SIG-M5 treated with dmso at 0.1 percent for 504 hours (cell line): Measurements from ENCODE around the gene RASGEF1B.

Experiments
- DNase-seq: peaks from one replicate; lab custom pipeline; 2025; ENCODE audit not compliant: unreplicated experiment; lab: John Stamatoyannopoulos, UW

The RASGEF1B gene

DNA sequence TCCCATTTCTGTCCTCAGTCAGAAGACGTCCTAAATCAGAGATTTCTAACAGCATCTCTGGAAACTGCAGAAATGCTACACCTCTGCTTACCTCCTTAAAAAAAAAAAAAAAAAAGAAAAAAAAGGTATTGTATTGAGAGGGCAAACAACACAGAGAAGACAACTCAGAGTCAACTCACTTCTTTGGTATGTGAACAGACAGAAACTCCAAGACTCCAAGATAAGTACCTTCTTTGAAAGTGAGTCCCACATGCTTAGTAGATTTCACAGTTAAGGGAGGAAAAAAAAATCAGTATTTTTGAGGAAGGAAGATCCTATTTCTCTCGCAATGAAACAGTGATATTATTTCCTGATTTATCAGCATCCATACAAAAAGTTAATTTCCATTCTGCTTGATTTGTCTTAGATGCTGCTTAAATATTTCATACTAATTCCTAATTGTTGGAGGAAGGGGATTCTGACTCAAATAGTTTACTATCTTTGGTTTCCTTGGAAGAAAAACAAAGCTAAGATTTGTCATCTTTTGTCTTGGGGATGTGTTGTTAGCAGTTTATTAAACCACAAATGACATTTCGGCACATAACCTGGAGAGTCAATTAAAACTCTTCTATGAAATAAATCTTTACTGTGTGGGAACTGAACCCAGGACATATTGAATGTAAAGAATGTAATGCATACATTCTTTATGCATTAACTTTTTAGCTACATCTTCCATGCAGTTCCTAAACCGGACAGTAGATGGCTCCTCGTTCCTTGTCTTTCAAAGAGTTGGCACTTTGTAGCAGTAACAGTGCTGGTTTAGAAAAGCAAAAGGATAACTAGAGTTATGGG is 4.7 kb downstream of the RASGEF1B start:
- DNase-seq: peak; percentile 68

DNA sequence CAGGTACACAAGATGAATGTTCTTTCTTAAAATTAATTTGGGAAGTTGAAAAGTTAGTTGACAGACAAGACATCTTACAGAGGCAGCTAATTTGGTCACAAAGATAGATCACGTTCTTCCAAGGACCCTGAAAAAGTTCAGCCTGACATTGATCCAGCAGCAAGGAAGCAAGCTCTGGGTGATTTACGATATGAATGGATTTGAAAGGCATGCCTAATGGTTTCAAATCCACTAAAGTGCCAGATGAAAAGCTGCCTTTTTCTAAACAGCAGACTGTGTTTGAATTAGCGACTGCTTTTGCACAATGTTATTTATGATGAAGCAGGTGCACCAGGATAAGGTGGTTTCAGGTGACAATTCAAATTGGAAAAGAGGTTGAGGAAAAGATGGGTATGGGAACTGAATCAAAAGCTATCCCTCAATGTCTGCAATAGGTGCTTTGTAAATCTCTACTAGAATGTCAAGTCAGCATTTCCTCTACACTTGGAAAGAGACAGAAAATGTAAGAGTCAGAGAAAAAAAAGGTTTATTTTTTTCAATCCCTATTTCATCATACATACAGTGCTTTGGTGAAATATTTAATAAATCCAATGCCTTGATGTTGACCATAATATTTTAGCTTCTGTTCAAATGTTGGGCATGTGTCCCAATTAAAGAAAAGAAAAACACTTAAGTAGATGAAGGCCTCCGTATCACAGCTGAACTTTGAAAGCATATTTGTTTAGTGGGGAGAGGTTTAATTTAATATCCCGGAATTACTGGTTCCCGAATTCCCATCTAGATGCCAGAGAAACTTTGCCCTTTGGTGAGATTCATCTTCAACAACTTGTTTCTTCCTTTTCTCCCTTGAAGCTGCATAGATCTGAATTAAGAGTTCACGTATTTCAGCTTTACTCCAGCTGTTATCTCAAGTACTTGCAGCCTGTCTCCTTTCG is 6.0 kb downstream of the RASGEF1B start:
- no peak for DNase-seq

DNA sequence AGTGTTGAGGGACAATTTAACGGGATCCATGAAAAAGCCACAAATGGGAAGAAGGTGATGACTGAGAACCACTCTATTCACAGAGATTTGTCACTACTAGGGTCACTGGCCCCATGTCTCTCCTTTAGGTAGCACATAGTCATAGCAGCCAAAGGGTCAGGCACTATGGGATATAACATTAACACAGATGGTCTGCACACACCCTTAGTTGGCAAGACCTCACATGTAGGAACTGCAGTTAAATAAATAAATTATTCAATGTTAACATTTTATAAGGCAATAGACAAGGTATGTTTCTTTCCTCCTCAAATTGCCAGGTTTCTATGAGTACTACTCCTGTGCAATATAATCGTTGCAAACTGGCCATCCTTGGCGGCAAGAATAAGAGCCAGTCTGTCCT is 10.9 kb downstream of the RASGEF1B start:
- DNase-seq: no peak

DNA sequence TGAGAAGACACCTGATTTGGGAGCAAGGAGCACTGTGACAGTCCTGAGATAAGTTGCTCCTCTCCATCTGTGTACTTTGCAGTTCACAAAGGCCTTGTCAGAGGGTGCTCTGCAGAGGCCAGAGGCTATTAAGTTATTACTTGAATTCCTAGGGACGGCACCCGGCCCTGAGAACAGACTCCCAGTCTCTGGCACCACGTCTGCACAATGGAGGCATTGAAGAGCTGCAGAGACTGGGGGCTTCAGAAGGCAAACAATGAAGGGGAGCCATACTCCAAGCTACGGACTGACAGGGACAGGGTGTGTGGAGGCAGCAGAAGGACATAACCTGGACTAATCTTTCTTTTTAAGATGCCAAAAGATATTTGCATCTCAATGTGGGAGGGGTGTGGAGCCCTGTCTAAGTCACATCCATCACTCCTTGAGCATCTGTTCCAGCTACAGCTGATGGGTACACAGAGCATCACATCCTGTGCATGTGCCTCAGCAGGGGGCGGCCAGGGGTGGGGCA is 11.5 kb downstream of the RASGEF1B start:
- DNase-seq: no peak

DNA sequence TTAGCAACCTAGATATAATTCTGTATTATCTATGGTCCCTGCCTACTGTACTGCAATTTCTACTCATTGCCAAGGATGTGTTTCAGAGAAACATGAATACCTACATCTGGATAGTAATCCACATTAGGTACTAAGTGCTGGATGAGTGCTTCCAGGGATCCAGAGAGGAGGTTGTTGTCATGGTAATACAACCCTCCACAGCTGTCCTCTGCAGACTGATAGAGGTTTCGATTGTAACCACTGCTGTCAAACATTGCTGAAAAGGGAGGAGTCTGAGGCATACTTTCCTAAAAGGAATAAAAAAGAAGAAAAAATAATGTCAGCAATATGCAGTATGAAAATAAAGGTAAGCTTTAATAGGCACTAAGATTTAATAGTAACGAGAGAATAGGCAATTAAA is 12.5 kb downstream of the RASGEF1B start:
- DNase-seq: no peak

DNA sequence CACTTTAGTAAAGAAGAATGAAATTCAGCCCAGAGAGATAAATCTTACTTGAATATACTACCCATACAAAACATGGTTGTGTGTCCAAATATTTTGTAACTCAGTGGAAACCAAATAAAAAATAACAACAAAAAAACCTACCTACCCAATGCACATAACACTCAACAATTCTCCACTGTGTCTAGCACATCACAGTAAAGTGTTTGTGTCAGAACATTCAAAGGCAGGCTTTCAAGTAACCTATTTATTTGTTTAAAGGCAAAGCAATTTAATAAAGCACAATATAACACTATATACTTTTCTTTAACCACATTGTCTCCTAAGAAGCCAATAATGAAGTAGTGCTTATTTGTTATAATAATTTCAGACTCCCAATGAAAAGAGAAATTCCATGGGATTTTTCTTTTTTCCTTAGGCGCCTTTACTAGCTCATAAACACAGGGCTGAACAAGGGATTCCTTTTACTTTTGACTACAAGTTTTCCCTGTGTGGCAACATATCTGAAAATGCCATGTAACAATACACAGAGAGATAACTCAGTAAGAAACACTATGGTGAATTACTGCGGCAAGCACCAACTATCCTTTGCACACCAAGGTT is 13.7 kb downstream of the RASGEF1B start:
- no peak for DNase-seq

DNA sequence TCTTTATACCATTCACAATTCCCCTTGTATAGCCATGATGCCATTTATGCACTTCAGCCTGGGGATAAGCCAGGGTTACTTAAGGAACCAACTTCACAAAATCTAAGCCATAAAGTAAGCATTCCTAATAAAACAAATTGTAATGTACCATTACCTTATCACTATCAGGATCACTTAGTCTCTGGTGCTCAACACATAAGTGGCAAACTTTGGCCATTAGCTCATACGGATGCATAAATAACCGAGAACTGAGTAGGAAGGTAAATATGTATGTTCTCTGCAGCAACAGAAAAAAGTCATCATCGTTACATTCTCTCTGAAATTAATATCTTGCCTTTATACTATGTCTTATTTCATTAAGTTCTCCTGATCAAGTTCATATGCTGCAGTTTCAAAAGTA is 14.4 kb downstream of the RASGEF1B start:
- no peak for DNase-seq

DNA sequence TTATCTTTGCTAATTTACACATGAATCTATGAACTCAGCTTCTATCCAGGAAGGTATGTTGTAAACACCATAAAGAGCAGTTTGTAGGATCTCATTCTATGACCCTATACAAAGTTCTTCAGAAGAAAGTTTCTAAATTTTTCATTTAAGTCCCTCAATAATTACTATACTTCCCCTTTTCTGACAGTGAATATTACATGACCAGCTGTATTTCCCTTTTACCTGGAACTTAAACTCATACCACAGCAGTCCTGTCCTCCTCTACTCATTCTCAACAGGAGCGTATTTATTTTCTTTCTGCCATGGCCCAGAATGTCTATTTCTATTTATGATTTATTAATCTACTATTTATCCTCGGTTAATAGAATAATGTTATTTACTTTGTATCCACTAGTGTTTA is 15.8 kb downstream of the RASGEF1B start:
- no peak for DNase-seq

DNA sequence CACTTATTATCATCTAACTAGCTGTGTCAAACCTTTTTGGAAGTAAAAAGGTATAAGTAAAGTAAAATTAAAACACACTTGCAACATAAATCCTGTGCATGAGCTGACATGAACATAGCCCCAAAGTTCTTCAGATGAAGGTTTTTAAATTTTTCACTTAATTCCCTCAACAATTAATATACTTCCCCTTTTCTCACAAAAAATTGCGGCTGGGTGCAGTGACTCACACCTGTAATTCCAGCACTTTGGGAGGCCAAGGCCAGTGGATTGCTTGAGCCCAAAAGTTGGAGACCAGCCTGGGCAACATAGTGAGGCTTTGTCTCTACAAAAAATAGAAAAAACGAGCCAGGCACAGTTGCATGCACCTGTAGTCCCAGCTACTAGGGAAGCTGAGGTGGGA is 16.8 kb downstream of the RASGEF1B start:
- DNase-seq: no peak

DNA sequence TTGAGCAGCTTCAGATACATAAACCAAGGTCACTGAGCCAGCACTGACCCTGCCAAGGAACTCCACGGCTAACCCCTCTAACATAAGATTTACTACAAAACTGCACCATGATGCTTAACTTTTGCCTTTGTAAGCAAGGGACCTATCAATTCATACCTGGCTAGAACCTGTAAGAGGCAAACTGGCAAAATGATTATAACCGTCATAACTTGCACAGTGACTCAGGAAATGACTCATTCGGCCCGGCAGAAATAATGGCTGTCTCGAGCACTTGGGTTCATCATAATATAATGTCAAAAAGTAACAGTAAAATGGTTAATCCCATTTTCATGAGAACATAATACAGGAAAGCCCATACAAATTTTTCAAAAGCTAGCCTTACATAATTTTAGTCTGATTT is 17.2 kb downstream of the RASGEF1B start:
- no peak for DNase-seq

DNA sequence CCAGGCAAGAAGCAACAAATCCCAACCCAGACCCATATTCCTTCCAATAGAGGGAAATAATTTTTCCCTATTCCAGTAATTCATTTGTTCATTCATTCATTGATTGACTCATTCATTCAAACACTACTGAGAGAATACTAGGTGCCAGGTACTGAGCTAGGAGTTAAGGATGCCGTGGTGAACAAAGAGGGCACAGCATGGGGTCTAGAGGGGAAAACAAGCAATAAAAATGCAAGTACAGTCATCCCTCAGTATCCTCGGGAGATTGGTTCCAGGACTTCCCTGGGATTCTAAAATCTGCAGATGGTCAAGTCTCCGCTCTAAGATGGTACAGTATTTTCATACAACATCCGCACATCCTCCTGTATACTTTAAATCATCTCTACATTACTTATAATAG is 18.7 kb downstream of the RASGEF1B start:
- DNase-seq: no peak

DNA sequence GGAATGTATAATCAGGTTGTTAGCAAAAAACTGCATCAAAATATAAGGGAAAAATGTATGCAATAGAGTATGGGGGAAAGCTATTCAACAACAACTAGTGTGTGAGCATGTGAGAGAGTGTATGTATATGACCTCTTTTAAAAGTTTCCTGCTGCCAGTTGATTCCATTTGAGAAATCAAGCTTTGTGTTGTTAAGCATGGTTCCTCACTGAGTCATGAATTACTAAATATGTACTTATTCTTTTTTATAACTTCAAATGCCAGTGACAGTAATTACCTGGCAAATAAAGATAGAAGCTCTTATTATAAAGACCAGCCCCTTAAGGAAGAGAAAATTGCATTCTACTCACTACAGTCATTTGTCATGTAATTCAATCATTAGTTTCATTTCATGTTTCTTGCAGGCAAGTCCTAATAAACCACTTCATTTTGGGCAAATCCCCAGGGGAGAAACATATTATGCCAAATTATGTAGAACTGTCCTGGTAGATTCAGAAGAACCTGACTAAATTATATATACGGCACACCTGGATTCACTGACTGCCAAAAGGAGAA is 19.2 kb downstream of the RASGEF1B start:
- DNase-seq: no peak

DNA sequence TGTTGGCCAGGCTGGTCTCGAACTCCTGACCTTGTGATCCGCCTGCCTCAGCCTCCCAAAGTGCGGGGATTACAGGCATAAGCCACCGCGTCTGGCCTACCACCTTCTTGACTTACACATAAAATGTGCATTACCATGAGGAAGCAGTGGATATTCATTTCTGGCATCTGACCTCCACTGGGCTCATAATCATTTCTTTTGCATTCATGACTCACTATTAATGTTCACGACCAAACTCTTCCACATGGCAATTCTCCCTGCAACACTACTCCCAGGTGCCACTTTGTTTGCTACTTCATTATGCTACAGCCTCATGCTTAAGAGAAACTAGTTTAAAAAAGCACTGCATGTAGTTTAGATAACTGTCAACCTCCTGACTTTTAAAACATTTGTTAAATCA is 22.7 kb downstream of the RASGEF1B start:
- no peak for DNase-seq

DNA sequence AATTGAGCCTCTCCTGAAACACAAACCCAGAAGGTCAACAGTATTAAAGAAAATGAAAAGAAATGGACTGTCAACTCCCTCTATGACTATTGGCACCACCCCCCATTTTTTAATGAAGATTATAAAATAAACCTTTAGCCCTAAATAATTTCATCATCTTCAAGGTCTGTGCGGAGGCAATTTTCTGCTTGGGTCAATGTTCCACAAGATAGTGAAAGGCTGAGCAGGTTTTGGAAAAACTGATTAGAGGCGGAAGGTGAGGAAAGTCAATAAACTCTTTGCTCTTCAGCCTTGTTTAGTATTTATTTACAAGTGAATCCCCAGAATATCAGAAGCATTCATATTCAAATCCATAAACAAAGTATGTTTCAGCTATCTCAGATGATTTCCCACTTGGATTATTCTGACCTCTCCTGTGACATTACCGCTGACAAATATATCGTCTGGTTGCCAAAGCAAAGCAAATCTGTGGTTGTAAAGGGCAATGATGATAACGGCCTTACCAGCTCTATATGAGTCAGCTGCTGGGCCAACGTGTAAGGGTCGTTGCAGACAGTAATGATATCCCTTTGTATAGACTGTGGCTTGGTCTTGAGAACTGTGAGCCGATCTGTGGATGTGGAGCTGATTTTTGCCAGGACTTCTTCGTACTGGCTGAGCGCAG is 24.0 kb downstream of the RASGEF1B start:
- no peak for DNase-seq

DNA sequence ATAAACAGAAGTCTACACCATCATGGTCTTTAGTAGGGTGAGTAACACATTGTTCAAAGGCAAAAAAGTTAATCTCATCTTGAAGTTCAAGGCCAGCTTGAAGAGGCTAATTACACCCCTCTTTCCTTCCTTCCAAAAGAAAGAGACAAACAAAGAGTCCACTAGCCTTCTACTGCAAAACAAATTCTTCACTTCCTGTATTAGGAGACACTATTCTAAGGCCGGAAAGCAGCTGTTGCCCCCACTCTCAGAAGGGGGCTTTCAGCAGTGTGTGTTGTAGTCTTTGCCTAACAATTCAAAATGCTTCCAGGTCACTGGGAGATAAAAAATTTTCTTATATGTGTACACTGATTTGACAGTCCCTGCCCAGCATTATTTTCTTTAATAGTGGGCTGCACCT is 25.1 kb downstream of the RASGEF1B start:
- no peak for DNase-seq

DNA sequence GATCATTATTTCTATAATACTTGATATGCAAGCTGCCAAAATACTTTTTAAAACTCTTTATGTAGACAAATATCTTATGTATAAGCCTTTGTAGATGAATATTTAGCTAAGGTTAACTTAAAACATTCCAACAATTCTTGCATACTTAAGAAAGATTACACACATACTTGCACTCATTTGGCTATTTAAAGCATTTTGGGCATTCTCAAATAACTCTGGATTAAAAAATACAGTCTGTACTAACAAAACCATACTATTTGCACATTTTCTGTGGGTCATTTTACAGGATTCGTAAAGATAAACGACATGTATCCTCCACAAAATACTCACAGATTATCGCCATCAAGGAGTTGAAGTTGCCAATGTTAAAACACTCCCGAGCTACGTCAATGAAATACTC is 26.5 kb downstream of the RASGEF1B start:
- no peak for DNase-seq

DNA sequence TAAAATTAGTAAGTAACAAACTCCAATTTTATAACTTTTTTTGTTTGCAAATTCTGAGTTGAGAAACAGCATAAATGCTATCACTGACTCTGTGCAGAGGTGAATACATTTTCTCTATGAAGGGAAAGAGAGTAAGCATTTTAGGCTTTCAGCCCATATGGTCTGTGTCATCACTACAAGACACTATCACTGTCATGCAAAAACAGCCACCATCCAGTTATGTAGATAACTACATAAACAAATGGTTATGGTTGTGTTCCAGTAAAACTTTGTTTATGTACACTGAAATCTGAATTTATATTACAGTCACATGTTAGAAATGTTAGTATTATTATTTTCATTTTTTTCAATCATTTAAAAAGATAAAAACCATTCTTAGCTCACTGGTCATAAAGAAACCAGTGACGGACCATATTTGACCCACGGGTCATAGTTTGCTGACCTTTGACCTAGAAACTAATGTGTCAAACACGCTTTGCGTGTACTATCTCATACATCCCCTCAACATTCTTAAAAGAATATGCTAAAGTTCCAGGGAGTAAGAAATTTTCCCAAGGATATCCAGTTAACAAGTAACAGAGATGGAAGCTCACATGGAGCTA is 29.1 kb downstream of the RASGEF1B start:
- DNase-seq: no peak

DNA sequence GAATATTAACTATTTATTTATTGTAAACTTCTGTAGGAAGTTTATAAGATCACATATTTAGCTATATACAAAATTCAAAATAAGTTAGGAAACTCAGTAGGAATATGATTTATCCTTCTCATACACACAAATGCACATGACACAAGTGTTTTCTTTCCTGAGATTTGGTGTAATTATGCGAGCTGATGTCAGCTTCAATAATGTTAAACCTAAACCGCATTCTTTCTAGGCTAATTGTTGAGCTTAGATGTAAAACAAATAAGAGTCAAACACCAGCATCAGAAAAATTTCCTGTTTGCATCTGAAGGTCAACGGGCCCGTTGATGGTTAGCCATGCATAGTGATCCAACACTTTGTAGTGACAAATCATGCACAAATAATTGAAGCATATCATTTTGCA is 30.8 kb downstream of the RASGEF1B start:
- no peak for DNase-seq

DNA sequence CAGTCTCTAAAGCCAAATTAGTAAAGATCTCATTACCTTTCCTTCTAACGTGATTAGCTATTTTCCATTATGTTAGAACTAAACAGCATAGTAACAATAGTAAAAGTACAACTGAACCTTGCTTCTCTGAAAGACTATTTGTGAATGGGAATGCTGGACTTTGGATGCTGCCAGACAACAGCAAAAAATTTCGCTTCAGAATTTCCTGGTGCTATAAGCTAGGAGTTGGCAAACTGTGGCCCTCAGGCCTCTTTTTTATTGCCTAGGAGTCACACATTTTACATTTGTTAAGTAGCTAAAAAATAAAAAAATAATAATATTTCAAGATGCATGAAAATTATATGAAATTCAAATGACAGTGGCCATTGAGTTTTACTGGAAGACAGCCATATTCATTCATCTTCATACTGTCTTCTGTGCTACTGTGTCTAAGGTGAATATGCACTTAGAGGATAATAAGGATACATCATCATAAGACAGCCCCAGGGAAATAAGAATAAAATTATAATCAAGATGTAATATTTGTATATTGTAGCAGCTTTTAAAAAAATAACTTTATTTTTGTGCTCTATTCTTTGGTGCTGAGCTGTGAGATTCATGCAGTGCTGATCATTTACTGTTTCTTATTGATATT is 34.6 kb downstream of the RASGEF1B start:
- no peak for DNase-seq

DNA sequence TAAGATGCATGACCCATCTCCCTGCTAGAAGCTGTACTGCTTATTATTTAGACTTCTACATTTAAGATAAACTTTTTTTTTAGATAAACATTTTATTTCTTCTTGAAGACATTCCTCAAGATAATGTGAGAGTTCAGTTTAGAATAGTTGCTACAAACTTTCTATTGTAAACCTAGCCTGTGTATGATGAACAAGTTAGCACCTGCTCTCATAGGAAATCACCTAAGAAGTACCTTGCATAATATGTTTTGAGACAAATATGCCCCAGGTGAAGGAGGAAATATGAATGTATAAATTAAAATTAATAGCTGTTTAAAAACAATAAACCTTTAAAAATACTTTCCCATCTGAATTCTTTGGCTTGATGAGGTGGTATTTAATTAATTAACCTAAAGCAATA is 35.6 kb downstream of the RASGEF1B start:
- no peak for DNase-seq
